CD4-positive, CD25-positive, alpha-beta regulatory T cell (primary cell): ENCODE results near the gene SORL1. TPM values are rescaled to one million over a fixed set of nuclear protein-coding genes. Genes with fewer than 3 reads are reported as not detected.

Experiments
- ATAC-seq, 2 donors: fragments of 150-1000 bp; cut with Tn5 transposase; one replicate each; pipeline ENCODE4 v1.10.0; 2021; ENCODE audit warnings: low read depth in 2 of 2, moderate number of reproducible peaks in 2 of 2, moderate library complexity in 1 of 2
- DNase-seq, 3 donors: peaks; one replicate each; pipeline versions ENCODE4 v3.0.0 to v3.0.0-alpha.2; 2012 to 2022; ENCODE audit warnings: mixed read lengths in 1 of 3
- H3K27ac ChIP-seq: one replicate; pipeline ENCODE4 v1.7.0; 2013; ENCODE audit warnings: mild to moderate bottlenecking, low read length; ENCODE audit not compliant: insufficient read depth, poor library complexity, severe bottlenecking
- H3K27me3 ChIP-seq: one replicate; pipeline ENCODE4 v1.7.0; 2013; ENCODE audit warnings: low read length; ENCODE audit not compliant: control insufficient read depth, insufficient read depth
- H3K36me3 ChIP-seq: one replicate; pipeline ENCODE4 v1.7.0; 2013; ENCODE audit warnings: mild to moderate bottlenecking, low read length, moderate library complexity; ENCODE audit not compliant: control insufficient read depth, insufficient read depth
- H3K4me1 ChIP-seq: 2 replicates; pipeline ENCODE4 v1.7.0; 2013; ENCODE audit warnings: mild to moderate bottlenecking, low read length; ENCODE audit not compliant: insufficient read depth, control insufficient read depth, poor library complexity, severe bottlenecking
- H3K4me3 ChIP-seq: one replicate; pipeline ENCODE4 v1.7.0; 2013; ENCODE audit warnings: low read depth, mild to moderate bottlenecking, low read length, moderate library complexity
- H3K9me3 ChIP-seq, 2 experiments: 1 replicate in 1 of 2; 2 replicates in 1 of 2; pipeline ENCODE4 v1.7.0; 2013; ENCODE audit warnings: low read length in 2 of 2, mild to moderate bottlenecking in 1 of 2, moderate library complexity in 1 of 2; ENCODE audit not compliant: control insufficient read depth in 2 of 2
- H3K27ac Mint-ChIP-seq, 3 donors: one replicate each; pipeline ENCODE4 v1.8.0; 2020 to 2022; ENCODE audit warnings: mild to moderate bottlenecking in 3 of 3, mixed read lengths in 3 of 3, moderate library complexity in 2 of 3
- H3K27me3 Mint-ChIP-seq: one replicate; pipeline ENCODE4 v1.8.0; 2022; ENCODE audit warnings: mild to moderate bottlenecking, mixed read lengths
- H3K36me3 Mint-ChIP-seq: one replicate; pipeline ENCODE4 v1.8.0; 2020; ENCODE audit warnings: mixed read lengths
- H3K4me1 Mint-ChIP-seq, 4 donors: one replicate each; pipeline ENCODE4 v1.8.0; 2020 to 2022; ENCODE audit warnings: mixed read lengths in 4 of 4, mild to moderate bottlenecking in 1 of 4
- H3K4me3 Mint-ChIP-seq, 4 donors: one replicate each; pipeline ENCODE4 v1.8.0; 2020 to 2022; ENCODE audit warnings: mild to moderate bottlenecking in 4 of 4, mixed read lengths in 4 of 4, moderate library complexity in 3 of 4
- H3K9me3 Mint-ChIP-seq, 7 donors: one replicate each; pipeline ENCODE4 v1.8.0; 2020 to 2022; ENCODE audit warnings: mixed read lengths in 7 of 7, mild to moderate bottlenecking in 3 of 7, moderate library complexity in 2 of 7
- polyA plus RNA-seq, 4 donors: library from polyadenylated mRNA; unstranded; fragments of 300-500 nt; fragmentation: Illumina TruSeq; gene quantifications; one replicate each; pipeline ENCODE4 v1.2.3, GENCODE V29; 2021
- total RNA-seq: library from RNA; stranded (reverse); gene quantifications from one replicate; pipeline ENCODE4 v1.2.3, GENCODE V29; 2022

SORL1 gene
- total and polyA plus RNA-seq, 5 donors from 2014 or later = 143 to 441 (median 168) TPM

GRCh38 chr11:121412711-121413415 lies 39.3 kb upstream of the SORL1 start:
- H3K4me3 Mint-ChIP-seq = no peak overlapping the region
- ATAC-seq = no peak
- Histone ChIP-seq H3K27me3 (no peaks in the 10 kb centered on the region), H3K9me3 (no peaks in the 10 kb centered on the region), H3K27ac (no peak overlapping the region), H3K4me3 (no peak overlapping the region), H3K36me3 (no peaks in the 10 kb centered on the region), H3K4me1 (peaks cover 12% of the 10 kb centered on the region)
- peak overlapping the region; percentile 1 to 92 (median 78) for H3K27ac Mint-ChIP-seq
- H3K9me3 Mint-ChIP-seq = peaks cover 0 to 4% (median 0%) of the 10 kb centered on the region in 7 donors
- peaks cover 0 to 26% (median 19%) of the 10 kb centered on the region in 4 donors for H3K4me1 Mint-ChIP-seq
- DNase-seq = no peak
- no peaks in the 10 kb centered on the region for H3K36me3 Mint-ChIP-seq
- H3K27me3 Mint-ChIP-seq = no peaks in the 10 kb centered on the region

DNA sequence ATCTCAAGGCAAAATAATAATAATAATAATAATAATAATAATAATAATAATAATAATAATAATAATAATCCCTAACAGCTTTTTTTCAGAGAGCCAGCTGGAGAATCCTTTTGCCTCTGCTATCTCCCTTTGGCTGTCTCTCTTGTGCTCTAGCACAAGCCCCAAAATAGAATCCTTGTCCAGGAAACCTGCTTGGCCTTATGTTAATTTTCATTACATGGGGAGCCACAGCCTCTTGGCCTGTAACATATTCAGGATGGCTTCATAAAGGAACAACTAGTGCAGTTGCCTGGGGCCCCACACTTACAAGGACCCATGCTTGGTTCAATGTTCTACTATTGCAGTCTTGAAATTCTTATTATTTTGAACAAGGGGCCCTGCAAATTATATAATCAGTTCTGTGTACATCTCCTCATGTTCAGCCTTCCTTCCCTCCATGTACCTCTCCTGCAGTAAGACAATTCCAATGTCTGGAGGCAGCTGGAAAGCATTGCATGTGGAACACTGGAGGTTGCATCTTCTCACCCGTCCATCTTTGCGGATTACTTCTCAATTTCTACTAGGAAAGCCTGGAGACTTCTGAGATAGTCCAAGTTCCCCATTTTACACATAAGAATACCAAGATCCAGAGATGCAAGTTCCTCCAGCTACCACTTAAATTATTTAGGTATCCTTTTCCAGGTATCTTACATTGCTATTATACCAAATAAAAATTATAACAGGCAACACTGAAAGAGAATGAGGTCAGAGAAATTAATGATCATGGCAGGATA lies 37.8 kb upstream of the SORL1 start:
- no peak overlapping the region for H3K4me3 Mint-ChIP-seq
- Histone ChIP-seq H3K9me3 (peaks cover 0 to 1% of the 10 kb centered on the region in 2 experiments), H3K4me1 (peaks cover 24% of the 10 kb centered on the region), H3K36me3 (no peaks in the 10 kb centered on the region), H3K27me3 (no peaks in the 10 kb centered on the region), H3K27ac (no peak overlapping the region), H3K4me3 (no peak overlapping the region)
- H3K9me3 Mint-ChIP-seq = peaks cover 0 to 4% (median 0%) of the 10 kb centered on the region in 7 donors
- H3K36me3 Mint-ChIP-seq = no peaks in the 10 kb centered on the region
- peak overlapping the region; percentile 16 to 96 (median 32) for H3K27ac Mint-ChIP-seq
- ATAC-seq = no peak
- no peaks in the 10 kb centered on the region for H3K27me3 Mint-ChIP-seq
- H3K4me1 Mint-ChIP-seq = peaks cover 12 to 41% (median 30%) of the 10 kb centered on the region in 4 donors
- DNase-seq = no peak

DNA sequence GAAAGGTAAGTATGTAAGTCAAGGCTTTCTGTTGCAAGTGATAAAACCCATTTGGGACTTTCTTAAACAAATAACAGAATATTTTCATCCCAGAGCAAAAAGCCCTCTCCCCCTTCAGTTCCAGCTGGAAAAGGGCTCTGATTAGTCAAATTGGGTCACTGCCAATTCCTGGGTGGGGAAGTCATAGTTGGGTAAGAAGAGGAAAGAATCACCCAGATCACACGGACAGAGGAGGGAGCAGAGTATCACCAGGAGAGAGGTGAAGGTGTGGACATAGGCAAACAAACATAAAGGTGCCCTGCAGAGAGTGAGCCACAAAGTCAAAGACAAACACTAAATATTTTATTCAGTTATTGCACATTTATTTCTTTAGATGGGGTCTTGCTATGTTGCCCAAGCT lies 36.3 kb upstream of the SORL1 start:
- no peak overlapping the region for H3K4me3 ChIP-seq
- Mint-ChIP-seq H3K9me3 (peaks cover 0 to 4% (median 0%) of the 10 kb centered on the region in 7 donors), H3K4me1 (peaks cover 12 to 56% (median 41%) of the 10 kb centered on the region in 4 donors), H3K27me3 (no peaks in the 10 kb centered on the region), H3K27ac (peak overlapping the region; percentile 28 to 96 (median 84)), H3K36me3 (peaks cover 2% of the 10 kb centered on the region), H3K4me3 (peak overlapping the region in 1 of 4 donors; percentile 6)
- peaks cover 0 to 1% of the 10 kb centered on the region in 2 experiments for H3K9me3 ChIP-seq
- H3K4me1 ChIP-seq = peaks cover 28% of the 10 kb centered on the region
- ATAC-seq (no peak), DNase-seq (no peak)
- no peak overlapping the region for H3K27ac ChIP-seq
- H3K36me3 ChIP-seq = no peaks in the 10 kb centered on the region
- H3K27me3 ChIP-seq = no peaks in the 10 kb centered on the region

GRCh38 chr11:121417055-121417551 lies 35.0 kb upstream of the SORL1 start:
- Histone ChIP-seq H3K27me3 (no peaks in the 10 kb centered on the region), H3K4me3 (no peak overlapping the region), H3K36me3 (no peaks in the 10 kb centered on the region), H3K4me1 (peaks cover 36% of the 10 kb centered on the region), H3K9me3 (peaks cover 0 to 1% of the 10 kb centered on the region in 2 experiments), H3K27ac (peak overlapping the region; percentile 16)
- ATAC-seq (peak; percentile 21 to 30), DNase-seq (peak in 2 of 3 donors; percentile 24 to 70)
- Mint-ChIP-seq H3K4me1 (peaks cover 17 to 69% (median 49%) of the 10 kb centered on the region in 4 donors), H3K4me3 (peak overlapping the region in 3 of 4 donors; percentile 28 to 57 (median 46)), H3K36me3 (peaks cover 3% of the 10 kb centered on the region), H3K27ac (peak overlapping the region; percentile 91 to 96 (median 94)), H3K9me3 (peaks cover 0 to 4% (median 0%) of the 10 kb centered on the region in 7 donors), H3K27me3 (no peaks in the 10 kb centered on the region)

- Mint-ChIP-seq H3K27ac (peak overlapping the region; percentile 91 to 96 (median 94)), H3K4me1 (peaks cover 22 to 73% (median 53%) of the 10 kb centered on the region in 4 donors), H3K27me3 (no peaks in the 10 kb centered on the region), H3K36me3 (peaks cover 3% of the 10 kb centered on the region), H3K9me3 (peaks cover 0 to 4% (median 0%) of the 10 kb centered on the region in 7 donors), H3K4me3 (peak overlapping the region in 3 of 4 donors; percentile 28 to 57 (median 46))
- peak overlapping the region; percentile 35 for H3K27ac ChIP-seq
- H3K4me3 ChIP-seq = no peak overlapping the region
- ATAC-seq = no peak
- DNase-seq = no peak
- peaks cover 38% of the 10 kb centered on the region for H3K4me1 ChIP-seq
- peaks cover 0 to 1% of the 10 kb centered on the region in 2 experiments for H3K9me3 ChIP-seq
- H3K36me3 ChIP-seq = no peaks in the 10 kb centered on the region
- no peaks in the 10 kb centered on the region for H3K27me3 ChIP-seq
These were observed 34.5 kb upstream of the SORL1 start for GRCh38 chr11:121417607-121418006.

GRCh38 chr11:121418625-121419114 lies 33.4 kb upstream of the SORL1 start:
- H3K4me3 Mint-ChIP-seq = peak overlapping the region in 3 of 4 donors; percentile 55 to 85 (median 69)
- peak overlapping the region; percentile 43 to 96 (median 87) for H3K27ac Mint-ChIP-seq
- peak; percentile 79 to 86 for ATAC-seq
- Histone ChIP-seq H3K27ac (peak overlapping the region; percentile 35), H3K36me3 (no peaks in the 10 kb centered on the region), H3K4me1 (peaks cover 38% of the 10 kb centered on the region), H3K4me3 (peak overlapping the region; percentile 4), H3K27me3 (no peaks in the 10 kb centered on the region), H3K9me3 (peaks cover 0 to 1% of the 10 kb centered on the region in 2 experiments)
- H3K27me3 Mint-ChIP-seq = no peaks in the 10 kb centered on the region
- DNase-seq = peak; percentile 36 to 94 (median 80)
- H3K9me3 Mint-ChIP-seq = peaks cover 0 to 3% (median 0%) of the 10 kb centered on the region in 7 donors
- H3K4me1 Mint-ChIP-seq = peaks cover 24 to 82% (median 58%) of the 10 kb centered on the region in 4 donors
- peaks cover 3% of the 10 kb centered on the region for H3K36me3 Mint-ChIP-seq

DNA sequence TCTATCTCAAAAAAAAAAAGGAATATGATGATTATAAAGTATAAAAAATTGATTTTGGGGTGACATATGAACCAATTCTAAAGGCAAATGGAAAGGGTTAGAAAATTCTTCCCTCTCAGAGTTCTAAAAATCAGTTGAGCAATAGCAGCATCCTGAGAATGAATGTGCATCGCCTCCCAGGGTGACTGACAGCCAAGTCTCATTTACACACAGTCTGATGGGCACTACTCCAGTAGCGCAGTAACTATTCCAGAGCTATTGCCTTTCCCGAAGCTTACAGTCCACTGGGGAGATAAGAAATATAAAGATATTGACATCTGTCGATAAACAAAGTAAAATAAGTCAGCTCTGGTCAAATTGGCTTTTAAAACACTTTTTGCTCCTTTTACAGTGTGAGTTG lies 32.3 kb upstream of the SORL1 start:
- H3K4me1 ChIP-seq = peaks cover 38% of the 10 kb centered on the region
- H3K9me3 ChIP-seq = peaks cover 0 to 1% of the 10 kb centered on the region in 2 experiments
- DNase-seq = no peak
- Mint-ChIP-seq H3K9me3 (peaks cover 0 to 4% (median 2%) of the 10 kb centered on the region in 7 donors), H3K36me3 (peaks cover 13% of the 10 kb centered on the region), H3K4me3 (peak overlapping the region in 2 of 4 donors; percentile 4 to 26), H3K4me1 (peaks cover 24 to 91% (median 62%) of the 10 kb centered on the region in 4 donors), H3K27ac (peak overlapping the region in 2 of 3 donors; percentile 1 to 69), H3K27me3 (no peaks in the 10 kb centered on the region)
- no peak for ATAC-seq
- H3K27me3 ChIP-seq = no peaks in the 10 kb centered on the region
- H3K27ac ChIP-seq = no peak overlapping the region
- no peaks in the 10 kb centered on the region for H3K36me3 ChIP-seq
- H3K4me3 ChIP-seq = no peak overlapping the region
